ENCODE measurements around the gene ASPHD1. TPM values are rescaled to one million over a fixed set of nuclear protein-coding genes. Genes with fewer than 3 reads are reported as not detected.

ASPHD1 gene
- total RNA-seq, 1 experiment from 2014 or later, result 2.0 TPM

DNA sequence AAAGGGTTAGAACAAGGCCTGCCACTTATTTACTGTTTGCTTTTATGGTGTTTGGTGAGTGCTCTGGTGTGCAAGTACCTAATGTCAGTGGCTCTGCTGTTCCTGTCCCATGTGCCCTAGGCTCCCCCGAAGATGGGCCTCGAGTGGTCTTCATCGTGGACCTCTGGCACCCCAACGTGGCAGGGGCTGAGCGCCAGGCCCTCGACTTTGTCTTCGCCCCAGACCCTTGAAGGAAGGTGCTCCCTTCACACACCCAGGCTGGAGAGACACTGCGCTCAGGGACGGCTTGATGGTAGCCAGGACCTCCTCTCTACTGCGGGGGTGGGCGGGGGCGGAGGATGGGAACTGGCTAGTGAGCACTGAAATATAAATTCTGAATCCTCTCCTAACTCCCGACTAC is 5.4 kb downstream of the ASPHD1 start:
- Histone ChIP-seq H4K20me1 (ENCODE audit: low read length) (no peaks in the 10 kb centered on the region), H3K9me2 (replicated peaks; ENCODE audit: low read length) (no peaks in the 10 kb centered on the region), H3K9me3 (ENCODE audit: low read length) (no peaks in the 10 kb centered on the region), H3K4me2 (ENCODE audit: low read length) (no peak overlapping the region), H3K79me2 (ENCODE audit: low read length) (no peaks in the 10 kb centered on the region), H3K36me3 (ENCODE audit: low read depth, low read length) (no peaks in the 10 kb centered on the region), H3K4me3 (ENCODE audit: low read length) (no peak overlapping the region), H2AFZ (ENCODE audit: low read length) (no peak overlapping the region), H3K9ac (ENCODE audit: low read length) (no peak overlapping the region), H3K27ac (ENCODE audit: low read length) (no peak overlapping the region), H3K4me1 (ENCODE audit: insufficient read depth, low read length) (no peaks in the 10 kb centered on the region), H3K27me3 (ENCODE audit: low read length) (no peaks in the 10 kb centered on the region), H3F3A (ENCODE audit: low read length, unreplicated experiment) (no peaks in the 10 kb centered on the region)
- ATAC-seq (no peak), DNase-seq (no peak)
- TF ChIP-seq CTCF (conservative IDR thresholded peaks at IDR 0.05; ENCODE audit: low read depth, low read length) (no peak), EZH2 (IDR thresholded peaks at IDR 0.05; ENCODE audit: low read length, unreplicated experiment) (no peak), EZH2phosphoT487 (IDR thresholded peaks at IDR 0.05; ENCODE audit: borderline replicate concordance, low read length) (no peak)
- no TSS peak for BruUV-seq (replicated peaks)
- intact Hi-C loops (cut with micrococcal nuclease), result no loop called here
- POLR2A ChIA-PET (ENCODE audit: unreplicated experiment), result no interaction called here
- CTCF ChIA-PET, result no interaction called here

DNA sequence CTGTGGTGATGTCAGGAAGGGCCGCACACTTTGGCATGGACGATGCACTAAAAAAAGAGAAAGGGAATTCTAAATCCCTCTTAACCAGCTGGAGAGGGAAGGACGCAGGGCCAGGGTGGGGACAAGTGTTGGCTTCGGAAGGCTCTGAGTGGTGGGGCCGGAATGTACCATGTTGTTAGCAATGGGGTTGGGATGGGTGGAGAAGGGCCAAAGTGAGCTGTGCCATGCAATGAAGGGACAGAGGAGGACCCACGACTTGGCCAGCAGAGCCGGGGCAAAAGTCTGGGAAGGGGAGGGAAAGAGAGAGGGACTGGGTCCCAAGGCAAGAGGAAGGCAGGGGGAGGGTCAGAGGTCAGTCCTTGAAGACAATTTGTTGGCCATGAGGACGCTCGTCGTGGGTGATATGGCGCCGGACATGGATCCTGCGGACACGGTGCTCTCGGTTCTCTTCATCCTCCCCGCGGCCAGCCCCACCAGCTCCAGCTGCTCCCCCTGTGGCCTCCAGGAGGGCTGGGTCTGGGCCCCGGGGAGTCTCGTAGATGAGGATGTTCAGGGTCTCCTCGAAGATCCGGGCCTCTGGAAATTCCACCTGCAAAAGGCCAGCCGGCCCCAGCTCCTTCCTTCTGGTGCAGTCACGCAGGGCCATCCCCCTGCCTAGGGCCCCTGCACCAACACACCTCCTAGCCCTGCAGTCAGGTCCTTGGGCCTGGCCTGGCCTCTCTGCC is 6.4 kb downstream of the ASPHD1 start:
- Histone ChIP-seq H3K9me3 (ENCODE audit: low read length) (no peaks in the 10 kb centered on the region), H3K4me1 (ENCODE audit: insufficient read depth, low read length) (no peaks in the 10 kb centered on the region), H3K4me2 (ENCODE audit: low read length) (no peak overlapping the region), H3K9ac (ENCODE audit: low read length) (no peak overlapping the region), H3K4me3 (ENCODE audit: low read length) (no peak overlapping the region), H3F3A (ENCODE audit: low read length, unreplicated experiment) (no peaks in the 10 kb centered on the region), H3K9me2 (replicated peaks; ENCODE audit: low read length) (no peaks in the 10 kb centered on the region), H2AFZ (ENCODE audit: low read length) (no peak overlapping the region), H3K27ac (ENCODE audit: low read length) (no peak overlapping the region), H4K20me1 (ENCODE audit: low read length) (no peaks in the 10 kb centered on the region), H3K79me2 (ENCODE audit: low read length) (no peaks in the 10 kb centered on the region), H3K36me3 (ENCODE audit: low read depth, low read length) (no peaks in the 10 kb centered on the region), H3K27me3 (ENCODE audit: low read length) (no peaks in the 10 kb centered on the region)
- TF ChIP-seq EZH2 (IDR thresholded peaks at IDR 0.05; ENCODE audit: low read length, unreplicated experiment), result no peak
- no peak for TF ChIP-seq CTCF (conservative IDR thresholded peaks at IDR 0.05; ENCODE audit: low read depth, low read length)
- TF ChIP-seq EZH2phosphoT487 (IDR thresholded peaks at IDR 0.05; ENCODE audit: borderline replicate concordance, low read length), result no peak
- ATAC-seq, result no peak
- CTCF ChIA-PET, result no interaction called here
- BruUV-seq (replicated peaks), result no TSS peak
- POLR2A ChIA-PET (ENCODE audit: unreplicated experiment), result no interaction called here
- intact Hi-C loops (cut with micrococcal nuclease), result no loop called here
- no peak for DNase-seq

- BruUV-seq (replicated peaks), result no TSS peak
- no peaks in the 10 kb centered on the region for H3K4me1 ChIP-seq (ENCODE audit: insufficient read depth, low read length)
- no peak for TF ChIP-seq EZH2 (IDR thresholded peaks at IDR 0.05; ENCODE audit: low read length, unreplicated experiment)
- no peak for TF ChIP-seq EZH2phosphoT487 (IDR thresholded peaks at IDR 0.05; ENCODE audit: borderline replicate concordance, low read length)
- H3K9ac ChIP-seq (ENCODE audit: low read length), result no peak overlapping the region
- POLR2A ChIA-PET (ENCODE audit: unreplicated experiment), result no interaction called here
- CTCF ChIA-PET, result no interaction called here
- H4K20me1 ChIP-seq (ENCODE audit: low read length), result no peaks in the 10 kb centered on the region
- intact Hi-C loops (cut with micrococcal nuclease), result no loop called here
- H3K4me2 ChIP-seq (ENCODE audit: low read length), result no peak overlapping the region
- no peak for ATAC-seq
- H3K27me3 ChIP-seq (ENCODE audit: low read length), result no peaks in the 10 kb centered on the region
- no peak for DNase-seq
- H3K4me3 ChIP-seq (ENCODE audit: low read length), result no peak overlapping the region
- no peaks in the 10 kb centered on the region for H3K36me3 ChIP-seq (ENCODE audit: low read depth, low read length)
- no peaks in the 10 kb centered on the region for H3F3A ChIP-seq (ENCODE audit: low read length, unreplicated experiment)
- no peaks in the 10 kb centered on the region for H3K79me2 ChIP-seq (ENCODE audit: low read length)
- H3K9me2 ChIP-seq (replicated peaks; ENCODE audit: low read length), result no peaks in the 10 kb centered on the region
- no peak overlapping the region for H3K27ac ChIP-seq (ENCODE audit: low read length)
- H2AFZ ChIP-seq (ENCODE audit: low read length), result no peak overlapping the region
- no peaks in the 10 kb centered on the region for H3K9me3 ChIP-seq (ENCODE audit: low read length)
These were observed 7.7 kb downstream of the ASPHD1 start for GRCh38 chr16:29907973-29908372.
